Measurements from ENCODE around the gene MARK2.

MARK2 gene

DNA sequence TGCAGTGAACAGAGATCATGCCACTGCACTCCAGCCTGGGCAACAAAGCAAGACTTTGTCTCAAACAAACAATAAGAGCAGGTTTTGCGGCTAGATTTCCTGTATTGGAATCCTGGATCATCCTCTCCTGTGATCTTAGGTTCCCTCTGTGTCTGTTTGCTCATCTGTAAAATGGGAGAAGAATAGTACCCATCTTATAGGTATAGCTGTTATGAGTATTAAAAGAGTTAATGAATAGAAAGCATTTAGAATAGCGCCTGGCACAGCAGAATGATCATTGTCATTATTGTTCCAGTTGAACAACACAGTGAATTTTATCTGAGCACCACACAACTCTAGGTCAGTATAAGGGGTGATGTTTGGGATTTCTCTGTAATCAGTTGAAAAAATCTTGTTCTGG is 10.8 kb downstream of the MARK2 start:
- no peaks in the 10 kb centered on the region for H3K27me3 ChIP-seq (ENCODE audit: insufficient read depth, low read length, poor library complexity, severe bottlenecking)
- no peak overlapping the region for H2AFZ ChIP-seq (ENCODE audit: low read length)
- peaks cover 37% of the 10 kb centered on the region for H3K4me1 ChIP-seq (ENCODE audit: insufficient read depth, low read length, poor library complexity, severe bottlenecking)
- peaks cover 37% of the 10 kb centered on the region for H4K20me1 ChIP-seq (ENCODE audit: insufficient read depth, low read length, poor library complexity, severe bottlenecking)
- TF ChIP-seq EZH2phosphoT487 (IDR thresholded peaks at IDR 0.05; ENCODE audit: borderline replicate concordance): no peak
- no peaks in the 10 kb centered on the region for H3K9me2 ChIP-seq (replicated peaks; ENCODE audit: low read depth, low read length)
- no peak overlapping the region for H3K4me3 ChIP-seq (ENCODE audit: low read length, poor library complexity, severe bottlenecking)
- H3K79me2 ChIP-seq (ENCODE audit: insufficient read depth, low read length): peaks cover 88% of the 10 kb centered on the region
- H3K9me3 ChIP-seq (ENCODE audit: insufficient read depth, low read depth, low read length): no peaks in the 10 kb centered on the region
- no peak overlapping the region for H3K9ac ChIP-seq (ENCODE audit: low read depth, low read length, poor library complexity, severe bottlenecking)
- peak overlapping the region; percentile 7 for H3K4me2 ChIP-seq (ENCODE audit: low read depth, low read length, poor library complexity, severe bottlenecking)
- no peaks in the 10 kb centered on the region for H3F3A ChIP-seq (ENCODE audit: low read depth)
- no peaks in the 10 kb centered on the region; the same call in 1 of the 2 replicates for H3K36me3 ChIP-seq (ENCODE audit: insufficient read depth, low read length)

DNA sequence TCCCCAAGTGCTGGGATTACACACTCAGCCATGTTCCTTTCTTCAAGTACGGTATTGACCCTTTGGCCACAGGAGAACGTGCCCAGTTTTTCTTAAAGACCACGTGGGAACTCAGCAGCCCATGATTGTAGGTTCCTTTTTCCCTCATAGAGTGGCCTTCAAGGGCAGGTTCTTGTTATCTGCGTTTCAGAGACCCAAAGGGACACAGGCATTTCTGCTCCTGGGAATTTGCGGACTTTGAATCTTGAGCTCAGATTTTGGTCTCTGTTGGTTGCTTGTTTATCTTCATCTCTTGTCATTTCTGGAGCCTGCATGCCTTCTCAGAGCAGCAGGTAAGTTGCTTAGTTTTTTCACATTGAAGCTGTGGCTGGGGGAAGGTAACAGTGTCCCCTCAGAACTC is 12.0 kb downstream of the MARK2 start:
- Histone ChIP-seq H3K27me3 (ENCODE audit: insufficient read depth, low read length, poor library complexity, severe bottlenecking) (no peaks in the 10 kb centered on the region), H3F3A (ENCODE audit: low read depth) (no peaks in the 10 kb centered on the region), H3K79me2 (ENCODE audit: insufficient read depth, low read length) (peaks cover 84% of the 10 kb centered on the region), H2AFZ (ENCODE audit: low read length) (no peak overlapping the region), H3K4me1 (ENCODE audit: insufficient read depth, low read length, poor library complexity, severe bottlenecking) (peaks cover 33% of the 10 kb centered on the region), H3K9me2 (replicated peaks; ENCODE audit: low read depth, low read length) (no peaks in the 10 kb centered on the region), H3K36me3 (ENCODE audit: insufficient read depth, low read length) (no peaks in the 10 kb centered on the region; the same call in 1 of the 2 replicates), H3K4me3 (ENCODE audit: low read length, poor library complexity, severe bottlenecking) (peak overlapping the region; percentile 9), H4K20me1 (ENCODE audit: insufficient read depth, low read length, poor library complexity, severe bottlenecking) (peaks cover 31% of the 10 kb centered on the region), H3K9me3 (ENCODE audit: insufficient read depth, low read depth, low read length) (no peaks in the 10 kb centered on the region), H3K9ac (ENCODE audit: low read depth, low read length, poor library complexity, severe bottlenecking) (peak overlapping the region; percentile 26), H3K4me2 (ENCODE audit: low read depth, low read length, poor library complexity, severe bottlenecking) (peak overlapping the region; percentile 53)
- TF ChIP-seq, protein P1, sequence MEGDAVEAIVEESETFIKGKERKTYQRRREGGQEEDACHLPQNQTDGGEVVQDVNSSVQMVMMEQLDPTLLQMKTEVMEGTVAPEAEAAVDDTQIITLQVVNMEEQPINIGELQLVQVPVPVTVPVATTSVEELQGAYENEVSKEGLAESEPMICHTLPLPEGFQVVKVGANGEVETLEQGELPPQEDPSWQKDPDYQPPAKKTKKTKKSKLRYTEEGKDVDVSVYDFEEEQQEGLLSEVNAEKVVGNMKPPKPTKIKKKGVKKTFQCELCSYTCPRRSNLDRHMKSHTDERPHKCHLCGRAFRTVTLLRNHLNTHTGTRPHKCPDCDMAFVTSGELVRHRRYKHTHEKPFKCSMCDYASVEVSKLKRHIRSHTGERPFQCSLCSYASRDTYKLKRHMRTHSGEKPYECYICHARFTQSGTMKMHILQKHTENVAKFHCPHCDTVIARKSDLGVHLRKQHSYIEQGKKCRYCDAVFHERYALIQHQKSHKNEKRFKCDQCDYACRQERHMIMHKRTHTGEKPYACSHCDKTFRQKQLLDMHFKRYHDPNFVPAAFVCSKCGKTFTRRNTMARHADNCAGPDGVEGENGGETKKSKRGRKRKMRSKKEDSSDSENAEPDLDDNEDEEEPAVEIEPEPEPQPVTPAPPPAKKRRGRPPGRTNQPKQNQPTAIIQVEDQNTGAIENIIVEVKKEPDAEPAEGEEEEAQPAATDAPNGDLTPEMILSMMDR (conservative IDR thresholded peaks at IDR 0.05; ENCODE audit: low read length): no peak
- no peak for TF ChIP-seq EZH2phosphoT487 (IDR thresholded peaks at IDR 0.05; ENCODE audit: borderline replicate concordance)

DNA sequence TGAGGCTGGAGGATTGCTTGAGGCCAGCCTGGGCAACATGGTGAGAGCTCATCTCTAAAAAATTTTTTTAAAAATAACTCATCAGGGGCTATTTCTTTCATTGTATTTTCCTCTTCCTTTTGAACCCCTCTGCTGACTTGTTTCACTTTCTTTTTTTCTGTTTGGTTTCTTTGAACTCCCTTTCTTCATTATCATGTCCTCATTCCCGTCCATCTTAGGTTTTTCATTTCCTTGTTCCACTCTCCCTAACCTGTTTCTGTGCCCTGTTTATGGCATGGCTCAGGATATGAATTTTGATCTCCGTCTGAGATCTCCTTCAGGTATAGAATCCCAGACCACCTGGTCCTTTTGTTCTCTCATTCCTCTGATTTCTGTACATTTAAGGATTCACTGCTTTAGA is 12.5 kb downstream of the MARK2 start:
- H3K36me3 ChIP-seq (ENCODE audit: insufficient read depth, low read length): no peaks in the 10 kb centered on the region; the same call in 1 of the 2 replicates
- peaks cover 84% of the 10 kb centered on the region for H3K79me2 ChIP-seq (ENCODE audit: insufficient read depth, low read length)
- H3F3A ChIP-seq (ENCODE audit: low read depth): no peaks in the 10 kb centered on the region
- H3K4me2 ChIP-seq (ENCODE audit: low read depth, low read length, poor library complexity, severe bottlenecking): peak overlapping the region; percentile 53
- H4K20me1 ChIP-seq (ENCODE audit: insufficient read depth, low read length, poor library complexity, severe bottlenecking): peaks cover 34% of the 10 kb centered on the region
- H3K27me3 ChIP-seq (ENCODE audit: insufficient read depth, low read length, poor library complexity, severe bottlenecking): no peaks in the 10 kb centered on the region
- H2AFZ ChIP-seq (ENCODE audit: low read length): no peak overlapping the region
- H3K9ac ChIP-seq (ENCODE audit: low read depth, low read length, poor library complexity, severe bottlenecking): peak overlapping the region; percentile 26
- H3K4me1 ChIP-seq (ENCODE audit: insufficient read depth, low read length, poor library complexity, severe bottlenecking): peaks cover 35% of the 10 kb centered on the region
- no peaks in the 10 kb centered on the region for H3K9me2 ChIP-seq (replicated peaks; ENCODE audit: low read depth, low read length)
- H3K4me3 ChIP-seq (ENCODE audit: low read length, poor library complexity, severe bottlenecking): peak overlapping the region; percentile 9
- no peak for TF ChIP-seq EZH2phosphoT487 (IDR thresholded peaks at IDR 0.05; ENCODE audit: borderline replicate concordance)
- TF ChIP-seq, protein P1 (conservative IDR thresholded peaks at IDR 0.05; ENCODE audit: low read length): no peak
- no peaks in the 10 kb centered on the region for H3K9me3 ChIP-seq (ENCODE audit: insufficient read depth, low read depth, low read length)

DNA sequence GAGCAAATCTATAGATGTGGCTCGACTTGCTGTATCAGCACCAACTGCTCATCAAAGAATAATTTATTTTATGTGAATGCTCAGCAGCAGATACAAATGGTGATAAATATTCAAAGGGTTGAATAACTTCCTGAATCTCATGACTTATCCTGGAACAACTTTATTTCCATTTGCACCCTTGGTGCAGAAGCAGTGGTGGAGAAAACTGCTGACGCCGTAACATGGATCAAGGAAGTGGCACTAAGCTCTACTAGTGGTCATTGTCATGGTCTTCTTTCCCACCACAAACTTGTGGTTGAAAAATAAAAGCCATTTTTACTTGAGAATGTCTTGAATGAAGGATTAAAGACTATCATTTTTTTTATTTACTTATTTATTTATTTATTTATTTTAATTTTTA is 14.6 kb downstream of the MARK2 start:
- peak overlapping the region; percentile 30 for H3K4me2 ChIP-seq (ENCODE audit: low read depth, low read length, poor library complexity, severe bottlenecking)
- H3K79me2 ChIP-seq (ENCODE audit: insufficient read depth, low read length): peaks cover 72% of the 10 kb centered on the region
- no peak overlapping the region for H3K9ac ChIP-seq (ENCODE audit: low read depth, low read length, poor library complexity, severe bottlenecking)
- H3K4me1 ChIP-seq (ENCODE audit: insufficient read depth, low read length, poor library complexity, severe bottlenecking): peaks cover 22% of the 10 kb centered on the region
- peaks cover 22% of the 10 kb centered on the region for H4K20me1 ChIP-seq (ENCODE audit: insufficient read depth, low read length, poor library complexity, severe bottlenecking)
- no peak overlapping the region for H2AFZ ChIP-seq (ENCODE audit: low read length)
- no peaks in the 10 kb centered on the region for H3K9me3 ChIP-seq (ENCODE audit: insufficient read depth, low read depth, low read length)
- TF ChIP-seq, protein P1 (conservative IDR thresholded peaks at IDR 0.05; ENCODE audit: low read length): no peak
- no peak for TF ChIP-seq EZH2phosphoT487 (IDR thresholded peaks at IDR 0.05; ENCODE audit: borderline replicate concordance)
- H3K36me3 ChIP-seq (ENCODE audit: insufficient read depth, low read length): no peaks in the 10 kb centered on the region; the same call in 1 of the 2 replicates
- no peaks in the 10 kb centered on the region for H3K27me3 ChIP-seq (ENCODE audit: insufficient read depth, low read length, poor library complexity, severe bottlenecking)
- H3K4me3 ChIP-seq (ENCODE audit: low read length, poor library complexity, severe bottlenecking): no peak overlapping the region
- H3F3A ChIP-seq (ENCODE audit: low read depth): no peaks in the 10 kb centered on the region
- no peaks in the 10 kb centered on the region for H3K9me2 ChIP-seq (replicated peaks; ENCODE audit: low read depth, low read length)
